A204.1 (cell line): ENCODE results near the gene ZMAT5.

Source experiments
- FAIRE-seq: peaks from 2 replicates; lab custom pipeline; 2012; peaks lifted over from hg19 to GRCh38; lab: Jason Lieb, UNC

ZMAT5 gene

DNA sequence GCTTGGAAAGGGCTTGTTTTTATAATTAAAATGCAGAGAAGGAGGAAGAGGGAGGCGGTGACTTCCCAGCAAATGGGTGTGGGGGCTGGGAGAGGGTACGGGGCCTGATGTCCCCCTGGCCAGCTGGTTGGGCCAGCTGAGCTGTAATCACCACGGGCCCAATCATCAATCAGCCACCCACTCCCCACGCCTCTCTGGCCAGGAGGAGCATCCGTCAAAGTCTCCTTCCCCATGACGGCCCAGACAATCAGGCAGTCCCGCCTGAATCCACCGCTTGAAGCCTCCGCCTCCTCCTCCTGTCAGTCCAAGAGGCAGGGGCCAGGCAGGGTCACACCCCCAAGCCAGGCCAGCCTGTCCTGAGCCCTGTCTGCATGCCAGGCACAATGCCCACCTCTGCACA, 60.3 kb downstream of the ZMAT5 start:
- no peak for FAIRE-seq

DNA sequence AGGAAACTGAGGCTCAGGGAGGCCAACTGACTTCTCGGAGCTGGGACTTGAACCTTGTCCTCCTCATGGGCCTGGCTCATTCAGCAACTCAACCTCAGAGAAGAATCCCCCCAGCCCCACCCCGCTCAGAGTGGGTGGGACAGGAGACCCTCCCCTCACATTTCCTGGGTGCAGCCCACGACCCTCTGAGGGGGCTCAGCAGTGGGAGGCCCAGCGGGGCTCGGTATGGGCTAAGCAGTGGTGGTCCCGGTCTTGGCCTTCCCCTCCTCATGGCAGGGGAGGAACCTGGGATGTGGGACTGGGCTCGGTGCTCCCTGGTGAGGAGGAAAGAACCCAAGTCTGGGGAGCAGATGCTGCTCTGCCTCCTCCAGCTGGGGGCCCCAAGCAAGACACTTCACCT, 61.2 kb downstream of the ZMAT5 start:
- FAIRE-seq, result no peak

DNA sequence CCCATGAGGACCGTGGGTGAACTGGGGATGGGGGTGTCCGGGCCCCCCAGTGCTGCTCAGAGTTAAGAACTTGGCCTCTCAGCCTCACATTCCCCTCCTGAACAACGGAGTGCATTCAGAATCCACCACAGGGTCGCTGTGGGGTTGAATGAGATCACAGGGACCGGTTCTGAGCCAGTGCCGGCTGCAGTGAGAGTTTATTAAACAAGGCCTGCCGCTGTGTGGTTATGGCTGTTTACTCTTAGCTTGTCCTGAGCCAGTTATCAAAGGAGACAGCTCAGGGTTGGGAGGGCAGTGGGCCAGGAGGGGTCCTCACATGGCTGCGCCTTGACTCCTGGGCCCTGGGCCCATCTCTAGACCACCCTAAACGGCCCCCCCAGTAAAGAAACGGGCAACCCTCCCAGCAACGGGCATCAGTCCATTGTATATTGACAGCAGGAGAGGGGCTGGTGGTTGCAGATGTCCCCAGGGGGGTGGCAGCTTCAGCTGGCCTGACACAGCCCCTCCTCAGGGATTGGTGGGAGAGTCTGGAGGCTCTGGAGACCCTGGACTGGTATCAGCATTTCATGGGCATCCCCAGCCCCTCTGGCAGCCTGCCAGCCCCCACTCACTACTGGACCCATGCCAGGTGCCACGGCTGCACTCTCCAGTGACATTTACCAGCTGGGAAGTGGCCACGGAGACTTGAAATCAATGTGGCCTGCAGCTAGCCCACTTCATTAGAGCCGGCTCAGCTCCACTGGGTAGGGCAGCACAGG, 62.1 kb downstream of the ZMAT5 start:
- FAIRE-seq, result no peak

DNA sequence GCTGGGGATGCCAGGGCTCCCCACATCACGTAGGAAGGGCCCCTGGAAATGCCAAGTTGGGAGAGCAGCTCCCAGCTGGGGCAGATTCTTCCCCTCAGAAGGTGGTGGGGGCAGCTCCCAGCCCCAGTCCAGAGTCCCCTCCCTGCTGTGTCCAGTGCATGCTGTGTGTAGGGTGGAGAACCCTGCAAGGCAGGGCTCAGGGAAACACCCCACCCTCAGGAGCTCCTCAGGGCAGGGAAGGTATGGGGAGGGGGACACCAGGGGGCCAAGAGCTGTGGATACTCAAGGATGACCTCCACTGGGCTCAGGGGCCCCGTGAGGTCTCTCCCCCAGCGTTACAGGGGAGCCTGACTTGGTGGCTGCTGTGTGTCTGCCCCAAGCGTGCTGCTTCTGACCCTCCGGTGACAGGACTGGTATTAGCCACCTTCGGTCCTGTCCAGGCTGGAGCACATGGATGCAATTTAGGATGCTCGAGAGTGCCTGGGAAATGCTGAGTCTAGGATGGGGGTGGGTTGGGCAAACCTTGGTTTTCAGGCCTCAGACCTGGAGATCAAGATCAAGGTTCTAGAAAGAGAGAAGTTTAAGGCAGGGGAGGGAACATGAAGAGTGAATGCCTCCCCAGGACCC, 63.1 kb downstream of the ZMAT5 start:
- FAIRE-seq, result no peak

DNA sequence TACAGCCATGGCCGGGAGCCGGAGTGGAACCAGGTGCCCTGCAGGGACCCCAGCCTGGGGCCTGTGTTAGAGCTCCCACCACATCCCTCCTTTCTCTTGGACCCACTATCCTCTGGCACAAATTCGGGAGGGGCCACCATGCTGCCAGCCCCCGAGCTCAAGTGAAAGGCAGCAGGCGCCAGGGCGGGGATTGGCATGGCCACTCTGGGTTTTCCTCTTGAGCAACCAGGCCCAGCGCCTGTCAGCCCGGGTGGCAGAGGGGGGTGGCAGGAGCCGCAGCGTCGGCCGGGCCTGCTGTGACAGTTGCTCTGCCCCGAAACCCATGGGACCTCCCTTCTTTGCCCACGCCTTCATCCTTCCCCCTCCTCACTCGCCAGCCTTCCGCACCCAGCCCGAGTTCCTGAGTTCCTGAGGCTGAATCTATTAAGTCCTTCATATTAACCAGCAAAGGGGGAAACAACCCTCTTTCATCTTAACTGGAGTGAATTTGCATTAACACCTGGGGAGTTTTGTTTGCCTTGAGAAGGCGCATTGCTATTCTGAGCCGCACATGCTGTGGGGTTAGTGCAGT, 63.8 kb downstream of the ZMAT5 start:
- FAIRE-seq, result no peak

DNA sequence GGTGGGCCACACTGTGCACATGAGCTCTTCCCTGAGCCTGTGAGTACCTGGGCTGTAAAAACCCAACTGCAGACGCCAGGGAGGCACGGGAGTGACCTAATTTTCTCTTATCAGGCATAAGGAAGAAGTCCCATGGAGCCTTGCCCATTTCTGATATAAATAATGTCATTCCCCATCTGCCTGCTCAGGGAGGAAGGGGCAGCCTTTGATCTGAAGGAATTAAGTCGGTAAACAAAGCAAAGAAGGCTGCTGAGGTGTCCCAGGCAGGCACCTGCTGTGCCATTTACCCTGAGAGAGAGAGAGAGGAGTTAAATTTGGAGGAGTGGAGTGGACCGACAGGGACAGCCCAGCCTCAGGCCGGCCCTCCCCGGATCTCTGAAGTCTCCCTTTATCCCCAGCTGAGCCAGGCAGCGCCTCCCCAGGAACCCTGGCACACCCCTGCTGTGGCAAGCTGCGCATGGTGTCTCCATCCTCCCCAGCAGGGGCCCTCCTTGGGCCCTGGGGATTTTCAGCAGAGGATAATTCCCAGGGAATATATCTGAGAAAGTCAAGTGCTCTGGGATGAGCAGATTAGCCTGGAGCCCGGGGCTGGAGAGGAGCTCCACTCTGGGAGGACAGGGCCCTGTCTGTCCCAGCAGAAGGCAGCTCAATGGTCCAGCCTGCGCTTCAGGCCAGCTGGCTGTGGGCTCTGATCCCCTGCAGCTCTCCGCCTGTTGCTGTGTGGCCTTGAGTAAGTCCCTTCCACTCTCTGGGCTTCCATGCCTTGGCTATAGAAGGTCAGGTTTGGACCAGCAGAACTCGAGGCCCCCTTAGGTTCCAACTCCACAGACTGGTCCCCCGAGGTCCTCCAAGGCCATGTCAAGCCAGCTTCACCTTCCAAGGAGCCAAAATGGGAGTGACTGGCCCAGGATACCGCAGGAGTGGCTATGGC, 64.5 kb downstream of the ZMAT5 start:
- no peak for FAIRE-seq

DNA sequence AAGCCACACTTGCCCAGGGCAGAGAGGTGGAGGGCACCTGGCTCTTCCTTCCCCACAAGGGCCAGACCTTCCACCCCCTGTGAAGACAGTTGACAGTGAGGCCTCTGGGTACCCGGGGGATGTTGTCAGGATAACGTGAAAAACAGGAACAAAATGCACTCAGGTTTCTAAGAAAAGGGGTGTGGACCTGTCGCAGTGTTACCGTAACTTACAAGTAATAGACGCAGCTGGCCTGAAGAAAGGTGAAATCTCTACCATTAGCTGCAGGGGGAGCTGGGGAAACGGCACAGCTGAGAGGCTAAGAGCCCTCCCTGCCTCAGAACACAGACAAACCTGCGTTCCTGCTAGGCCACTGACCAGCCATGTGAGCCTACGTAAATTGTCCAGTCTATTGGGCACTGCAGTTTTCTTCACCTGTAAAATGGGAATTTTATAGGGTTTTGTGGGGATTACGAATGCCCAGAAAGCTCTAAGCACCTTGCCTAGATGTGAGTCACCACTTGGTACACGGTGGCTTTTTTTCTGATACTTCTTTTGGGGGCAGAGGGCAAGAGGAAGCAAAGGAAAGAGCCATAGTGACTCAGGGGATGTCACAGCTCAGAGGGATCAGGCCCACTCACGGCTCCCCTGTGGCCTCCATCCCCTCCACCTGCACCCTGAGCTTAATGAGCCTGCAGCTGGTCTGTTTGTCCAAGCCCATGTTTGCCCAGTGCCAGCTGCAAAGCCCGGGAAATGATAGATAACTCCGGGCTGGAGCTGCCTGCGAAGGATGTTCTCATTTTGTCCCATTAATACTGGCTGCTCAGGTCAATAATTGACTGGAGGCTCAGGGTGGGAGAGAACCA, 65.4 kb downstream of the ZMAT5 start:
- no peak for FAIRE-seq

DNA sequence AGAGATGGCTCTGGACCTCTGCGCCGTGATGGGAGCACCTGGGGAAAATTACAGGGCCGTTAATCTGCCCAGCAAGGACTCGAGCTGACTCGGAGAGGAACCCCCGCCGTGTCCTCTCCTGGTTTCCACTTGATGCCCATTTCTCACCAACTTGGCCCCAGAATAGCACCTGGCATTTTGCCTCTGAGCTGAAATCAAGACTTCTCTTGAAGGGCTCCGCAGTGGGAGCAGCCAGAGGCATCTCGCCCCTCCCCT, 66.0 kb downstream of the ZMAT5 start:
- no peak for FAIRE-seq

DNA sequence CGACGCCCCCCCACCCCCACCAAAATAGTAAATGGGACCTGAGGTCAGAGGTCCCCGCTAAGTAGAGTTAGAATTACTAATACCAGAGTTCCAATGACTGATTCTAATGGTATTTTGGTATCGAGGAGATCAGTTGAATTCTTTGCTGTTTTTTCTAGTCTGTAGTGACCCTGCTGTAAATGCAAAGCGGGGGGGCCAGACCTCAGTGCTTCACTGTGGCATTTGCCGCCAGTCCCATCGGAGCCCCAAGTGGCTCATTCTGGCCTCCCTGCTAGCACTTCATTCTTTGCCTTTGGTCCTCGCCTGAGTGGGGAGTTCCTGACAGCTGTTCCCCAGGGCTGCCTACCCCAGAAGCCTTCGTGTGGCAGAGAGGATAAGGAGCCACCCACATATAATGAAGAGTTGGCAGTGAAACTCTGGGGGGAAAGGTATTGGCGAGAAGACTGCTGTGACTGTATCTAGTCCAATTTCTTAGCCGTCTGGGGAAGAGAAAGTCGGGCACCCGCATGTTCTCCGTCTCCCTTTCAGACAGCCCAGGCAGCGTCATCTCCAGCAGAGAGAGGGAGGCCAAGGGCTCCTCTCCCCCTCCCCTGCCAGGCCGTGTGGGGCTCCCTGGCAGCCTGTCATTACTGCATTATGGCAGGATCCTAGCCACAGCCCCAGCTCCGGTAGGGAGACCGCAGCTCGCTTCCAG, 66.5 kb downstream of the ZMAT5 start:
- FAIRE-seq, result no peak

DNA sequence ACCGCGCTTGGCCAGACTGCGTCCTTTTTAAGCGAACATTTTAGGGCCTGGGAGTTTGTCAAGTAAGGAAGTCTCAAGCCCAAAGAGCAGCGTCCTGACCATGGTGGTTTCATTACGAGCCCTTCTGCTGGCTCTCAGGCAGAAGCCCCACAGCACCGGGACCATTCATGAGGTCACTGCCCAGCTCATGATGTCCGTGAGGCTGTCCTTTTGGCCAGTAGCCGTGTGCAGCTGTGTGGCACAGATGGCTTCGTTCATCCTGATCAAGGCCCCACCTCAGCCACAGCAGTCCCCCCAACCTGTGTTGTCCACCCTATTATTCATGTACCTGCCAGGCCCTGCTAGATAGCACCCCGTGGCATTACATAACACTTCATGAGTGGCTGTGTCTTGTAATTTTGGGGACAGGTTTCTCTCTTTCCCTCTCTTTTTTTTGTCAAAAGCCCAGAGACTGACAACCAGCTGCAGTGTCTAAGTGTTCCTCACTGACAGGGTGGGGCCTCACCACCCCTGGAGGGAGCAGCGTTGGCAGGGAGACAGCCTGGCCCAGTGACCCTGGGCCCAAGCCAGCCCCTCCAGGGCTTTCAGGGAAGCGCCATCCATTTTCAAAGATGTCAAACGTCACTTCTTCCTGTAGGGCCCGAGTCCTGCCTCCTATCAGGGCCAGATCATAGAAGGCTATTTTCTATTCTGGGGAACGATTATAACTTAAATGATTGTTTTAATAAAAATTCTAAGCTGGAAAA, 68.8 kb downstream of the ZMAT5 start:
- FAIRE-seq, result no peak

DNA sequence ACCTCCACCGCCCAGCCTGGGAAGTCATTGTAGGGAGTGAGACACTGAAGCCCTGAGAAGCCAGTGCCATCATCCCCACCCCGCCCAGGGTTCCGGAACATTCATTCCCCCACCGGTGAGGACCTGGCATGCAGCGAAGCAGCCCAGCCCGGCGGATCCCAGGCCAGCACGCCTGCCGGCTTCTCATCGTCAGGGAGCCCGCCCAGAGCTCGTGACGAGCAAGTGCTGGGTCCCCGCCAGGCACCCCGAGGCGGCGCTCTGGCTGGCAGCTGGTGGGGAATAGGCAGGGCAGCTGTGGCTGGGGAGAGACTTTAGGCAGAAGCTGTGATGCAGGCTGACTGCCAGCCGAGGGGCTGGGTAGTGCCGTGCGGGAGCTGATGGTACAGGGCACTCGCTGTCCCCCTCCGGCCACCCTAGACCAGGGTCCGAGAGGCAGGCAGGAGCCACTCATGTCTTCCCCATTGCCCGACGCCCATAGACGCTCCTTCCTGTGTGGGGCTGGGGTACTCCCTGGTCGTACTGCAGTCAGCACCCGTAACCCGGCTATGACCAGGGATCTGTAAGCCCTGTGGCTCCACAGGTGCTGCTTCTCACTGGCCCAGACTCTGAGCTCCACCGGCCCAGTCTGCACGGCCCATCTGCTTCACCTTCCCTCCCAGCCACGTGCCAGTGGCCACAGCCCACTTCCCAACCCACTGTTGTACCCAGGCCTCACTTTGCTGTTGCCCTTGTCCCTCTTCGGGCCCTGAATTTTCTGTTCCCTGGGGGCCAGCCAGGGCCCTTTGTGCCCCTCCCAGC, 71.5 kb downstream of the ZMAT5 start:
- no peak for FAIRE-seq

DNA sequence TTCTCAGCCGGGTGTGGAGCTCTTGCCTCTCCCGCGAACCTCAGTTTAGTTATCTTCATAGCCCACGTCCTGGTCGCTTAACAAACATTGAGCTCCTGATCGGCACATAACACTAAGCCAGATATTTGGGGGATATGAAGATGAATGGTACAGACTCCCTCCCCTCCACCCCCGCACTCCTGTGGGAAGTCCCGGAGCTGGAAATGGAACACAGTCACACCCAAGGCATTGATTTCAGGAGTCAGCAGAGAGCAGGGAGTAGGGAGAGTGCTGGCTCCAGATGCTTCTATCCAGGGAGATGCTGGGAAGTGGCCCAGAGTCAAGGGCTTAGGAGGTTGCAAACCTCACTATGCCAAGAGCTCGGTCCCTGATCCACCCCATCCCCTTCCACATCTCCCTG, 73.1 kb downstream of the ZMAT5 start:
- FAIRE-seq, result no peak

DNA sequence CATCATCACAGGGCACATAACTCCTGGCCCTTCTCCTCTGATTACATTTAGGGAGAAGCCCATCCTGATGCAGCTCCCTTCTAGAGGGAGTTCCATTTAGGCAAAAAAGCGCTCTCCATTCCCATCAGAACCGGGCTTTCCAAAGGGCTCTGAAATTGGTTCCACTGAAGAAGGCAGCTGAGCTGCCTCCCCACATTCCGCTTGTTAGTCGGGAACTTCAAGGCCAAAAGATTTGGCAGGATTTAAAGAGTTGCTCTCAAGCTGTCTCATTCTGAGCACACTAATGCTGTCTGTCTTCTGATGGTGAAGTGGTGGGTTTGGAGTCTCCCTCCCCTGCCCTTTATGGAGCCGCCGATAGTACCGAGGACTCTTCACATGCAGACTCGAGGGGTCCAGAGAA, 73.6 kb downstream of the ZMAT5 start:
- no peak for FAIRE-seq

DNA sequence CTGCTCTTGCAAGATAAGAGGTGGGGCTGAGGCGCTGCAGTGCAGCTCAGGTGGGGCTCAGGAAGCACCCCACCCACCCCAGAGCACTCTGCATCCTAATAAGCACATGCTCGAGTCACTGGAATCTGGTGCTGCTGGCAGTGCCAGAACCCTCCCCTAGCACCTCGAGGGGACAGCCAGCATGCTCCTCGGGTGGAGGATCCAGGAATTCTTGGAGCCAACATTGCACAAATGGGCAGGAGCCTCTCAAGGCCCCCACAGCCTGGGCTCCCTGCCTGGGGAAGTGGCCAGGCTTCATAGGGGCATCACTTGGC, 74.5 kb downstream of the ZMAT5 start:
- FAIRE-seq, result no peak

DNA sequence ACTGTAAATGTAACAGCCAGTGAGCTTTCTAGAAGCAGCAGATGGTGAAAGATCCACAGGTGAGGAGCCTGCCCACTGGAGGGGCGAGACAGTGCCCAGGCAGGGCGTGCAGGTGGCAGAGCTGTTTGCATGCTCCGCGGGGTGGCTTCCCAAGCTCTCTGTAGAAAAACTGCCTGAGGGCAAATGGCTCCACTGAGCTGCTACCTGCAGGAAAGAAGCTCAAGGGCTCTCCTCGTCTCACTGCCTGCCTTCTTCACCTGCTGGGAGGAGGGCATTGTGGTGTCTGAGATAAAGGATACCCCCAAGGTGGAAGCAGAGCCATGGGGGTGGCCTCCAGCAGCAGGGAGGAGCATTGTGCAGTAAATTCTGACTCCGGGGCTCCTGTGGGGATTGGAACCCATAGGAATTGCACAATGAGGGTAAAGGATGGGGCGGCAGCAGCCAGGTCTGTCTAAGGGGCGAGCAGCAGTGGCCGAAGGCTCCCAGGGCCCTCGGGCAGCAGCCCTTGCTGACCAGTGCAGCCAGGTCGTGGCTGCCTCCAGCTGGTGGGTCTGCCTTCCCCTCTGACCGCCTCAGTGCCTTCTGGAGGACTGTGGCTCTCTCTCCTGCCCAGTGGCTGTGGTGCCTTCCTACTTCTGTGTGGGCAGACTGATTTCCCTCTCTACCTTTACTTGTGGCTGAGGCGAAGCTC, 75.0 kb downstream of the ZMAT5 start:
- FAIRE-seq, result no peak

DNA sequence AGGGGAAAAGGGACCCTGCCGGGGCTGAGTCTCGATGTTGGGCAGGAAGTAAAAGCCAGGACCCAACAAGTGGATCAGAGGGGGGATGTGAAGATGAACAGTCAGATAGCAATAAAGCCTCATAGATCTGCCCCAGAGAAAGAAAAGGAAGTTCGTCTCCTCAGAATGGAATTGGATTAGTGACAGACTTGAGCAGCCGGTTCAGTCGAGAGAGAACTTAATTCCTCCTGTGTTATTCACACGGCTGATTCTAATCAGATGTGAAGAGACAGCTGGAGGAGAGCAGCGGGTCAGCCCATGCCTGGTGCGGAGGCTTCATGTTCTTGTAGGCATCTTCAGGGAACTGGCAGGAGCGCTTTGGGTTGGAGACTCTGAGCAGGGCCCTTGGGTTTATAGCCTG, 76.3 kb downstream of the ZMAT5 start:
- no peak for FAIRE-seq

DNA sequence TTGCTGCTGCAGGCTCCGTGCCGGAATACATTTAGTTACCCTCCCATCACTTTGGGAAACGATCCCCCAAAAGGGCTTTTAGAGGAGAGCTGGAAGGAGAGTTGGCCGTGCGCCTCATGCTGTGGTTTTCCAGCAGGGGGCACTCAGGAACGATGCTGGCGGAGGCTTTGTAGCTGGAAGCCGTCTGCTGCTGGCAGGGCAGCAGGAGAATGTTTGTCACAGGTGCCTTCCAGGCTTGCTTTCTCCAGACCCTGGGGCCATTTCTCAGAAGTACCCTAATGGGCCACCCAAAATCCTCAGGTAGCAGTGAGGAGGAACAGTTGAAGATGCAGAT, 77.0 kb downstream of the ZMAT5 start:
- no peak for FAIRE-seq

DNA sequence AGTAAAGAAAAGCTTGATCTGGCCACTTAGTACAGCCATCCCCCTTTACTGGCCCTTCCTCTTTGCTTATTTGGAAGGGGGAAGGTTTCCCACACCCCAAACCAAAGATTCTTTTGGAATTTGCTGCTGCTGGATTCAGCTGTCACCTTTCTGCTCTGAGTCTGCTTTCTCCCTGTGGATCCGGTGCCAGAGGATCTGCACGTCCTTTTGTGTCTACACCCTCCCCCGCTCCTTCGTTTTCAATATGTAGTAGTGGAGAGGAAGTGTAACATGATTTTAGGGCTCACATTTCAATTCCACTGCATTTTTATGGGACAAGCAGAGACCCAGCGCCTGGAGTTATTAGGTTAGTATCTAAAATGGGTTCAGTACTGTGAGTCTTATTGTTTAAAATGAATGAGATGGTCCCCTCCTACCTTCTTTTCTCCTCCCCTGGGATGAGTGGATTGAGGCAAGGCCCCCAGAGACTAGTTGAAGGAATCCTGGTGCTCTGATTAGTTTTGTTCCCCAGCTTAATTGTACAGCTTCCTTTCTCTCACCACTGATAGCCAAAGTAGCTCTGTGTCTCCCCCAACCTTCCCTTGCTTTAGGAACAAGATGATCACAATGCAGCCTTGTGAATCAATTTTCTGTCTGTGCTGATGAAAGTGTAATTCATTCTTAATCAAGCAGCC, 77.5 kb downstream of the ZMAT5 start:
- FAIRE-seq, result no peak

DNA sequence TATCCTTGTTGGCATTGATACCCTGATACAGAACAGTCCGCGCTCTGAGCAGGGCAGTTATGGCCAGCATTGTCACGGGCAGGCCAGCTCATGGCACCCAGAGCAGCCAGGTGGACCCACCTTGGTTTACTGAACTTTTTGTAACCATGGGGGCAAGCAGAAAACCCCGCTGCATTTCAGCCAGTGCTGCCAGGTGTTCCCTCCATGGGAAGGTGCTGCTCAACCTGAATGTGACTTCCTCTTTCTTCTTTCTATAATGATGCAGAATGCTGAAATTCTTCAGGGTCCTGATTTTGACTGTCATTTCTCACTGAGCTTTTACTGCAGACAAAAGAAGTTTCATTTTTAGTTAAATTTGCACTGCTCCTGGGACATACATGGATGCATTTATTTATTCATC, 82.6 kb downstream of the ZMAT5 start:
- no peak for FAIRE-seq
